Stimulated activated CD4-positive, alpha-beta T cell treated with anti-CD3 and anti-CD28 coated beads, Interleukin-15, amount 100 ng/mL, for 24 hours (primary cell): Measurements from ENCODE around the gene NTRK3.

Experiments
- DNase-seq: peaks from one replicate; pipeline ENCODE4 v3.0.0-alpha.2; 2020

Gene NTRK3

GRCh38 chr15:88020806-88021205 lies 235.7 kb downstream of the NTRK3 start:
- DNase-seq = no peak

DNA sequence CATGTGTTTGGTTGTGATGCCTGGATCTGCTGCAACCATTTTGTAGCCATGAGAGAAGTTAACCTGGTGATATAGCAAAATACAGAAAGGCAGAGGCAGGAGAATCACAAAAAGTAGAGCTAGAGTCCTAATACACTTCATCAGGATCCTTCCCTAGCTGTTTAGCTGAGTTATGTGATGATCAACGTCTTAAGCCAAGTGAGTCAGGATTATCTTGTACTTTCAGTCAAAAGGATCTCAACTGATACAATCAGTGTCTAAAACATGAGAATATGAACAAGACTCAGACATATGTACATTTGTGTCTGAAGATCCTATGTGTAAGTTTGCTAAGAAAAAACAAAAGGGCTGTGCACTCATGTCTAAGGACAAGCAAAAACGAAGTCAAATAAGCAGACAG lies 236.9 kb downstream of the NTRK3 start:
- no peak for DNase-seq

DNA sequence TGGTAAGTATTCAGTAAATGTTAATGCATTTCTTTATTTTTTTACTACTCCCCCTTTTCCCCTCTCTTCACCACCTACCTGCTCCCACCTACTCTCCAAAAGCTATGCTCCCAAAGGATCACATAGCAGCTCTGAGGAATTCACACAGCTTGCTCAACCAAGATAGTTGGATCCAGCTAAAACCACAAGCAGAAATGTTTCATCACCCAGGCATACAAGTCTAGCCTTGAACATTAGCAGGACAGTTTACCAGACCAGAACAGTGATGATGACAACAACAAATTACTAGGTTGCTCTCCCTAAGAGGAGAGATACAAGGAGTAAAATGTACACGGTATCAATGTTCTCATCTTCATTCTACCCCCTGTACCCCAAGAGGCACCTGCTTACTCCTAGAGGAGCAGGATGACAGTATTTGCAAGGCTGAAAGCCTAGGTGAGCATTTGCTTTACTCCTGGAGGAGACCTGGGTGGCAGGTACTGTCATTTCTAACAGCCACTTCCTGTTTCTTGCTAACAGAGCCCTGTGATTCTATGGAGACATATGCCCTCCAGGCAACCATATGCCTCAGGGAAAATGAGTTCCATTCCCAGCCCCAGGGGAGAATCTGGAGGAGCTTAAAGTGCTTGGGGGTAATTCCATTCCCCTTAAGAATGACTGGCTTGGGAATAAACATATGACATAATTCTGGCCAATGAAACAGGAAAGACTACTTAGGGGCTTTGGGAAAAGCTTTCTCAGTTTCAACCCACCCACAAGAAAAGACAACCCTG lies 237.5 kb downstream of the NTRK3 start:
- no peak for DNase-seq

GRCh38 chr15:88017753-88018152 lies 238.8 kb downstream of the NTRK3 start:
- DNase-seq = no peak

GRCh38 chr15:88016406-88016805 lies 240.1 kb downstream of the NTRK3 start:
- no peak for DNase-seq

GRCh38 chr15:88015228-88015860 lies 241.2 kb downstream of the NTRK3 start:
- no peak for DNase-seq

GRCh38 chr15:88014454-88015160 lies 241.9 kb downstream of the NTRK3 start:
- no peak for DNase-seq

- no peak for DNase-seq
Measured at GRCh38 chr15:88013111-88013510, 243.4 kb downstream of the NTRK3 start.

GRCh38 chr15:88012688-88013087 lies 243.9 kb downstream of the NTRK3 start:
- DNase-seq = no peak

GRCh38 chr15:88012233-88012632 lies 244.3 kb downstream of the NTRK3 start:
- no peak for DNase-seq

DNA sequence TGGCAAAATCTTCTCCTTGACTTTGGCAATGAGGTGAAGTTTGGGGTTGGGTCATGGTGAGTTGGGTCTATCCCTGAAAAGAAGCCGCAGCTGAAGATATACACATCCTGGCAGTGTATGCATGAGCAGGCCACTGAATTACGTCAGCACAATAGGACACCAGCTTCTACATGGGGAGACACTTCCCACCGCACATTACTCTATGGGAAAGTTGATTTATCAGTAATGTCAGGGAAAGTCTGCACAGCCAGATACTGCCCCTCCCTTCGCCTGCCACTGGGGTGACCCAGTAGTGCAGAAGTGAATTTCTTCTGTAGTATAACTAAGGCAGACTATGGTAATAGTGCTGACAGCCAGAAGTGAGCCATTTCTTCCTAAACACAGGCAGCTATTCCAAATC lies 245.0 kb downstream of the NTRK3 start:
- no peak for DNase-seq

DNA sequence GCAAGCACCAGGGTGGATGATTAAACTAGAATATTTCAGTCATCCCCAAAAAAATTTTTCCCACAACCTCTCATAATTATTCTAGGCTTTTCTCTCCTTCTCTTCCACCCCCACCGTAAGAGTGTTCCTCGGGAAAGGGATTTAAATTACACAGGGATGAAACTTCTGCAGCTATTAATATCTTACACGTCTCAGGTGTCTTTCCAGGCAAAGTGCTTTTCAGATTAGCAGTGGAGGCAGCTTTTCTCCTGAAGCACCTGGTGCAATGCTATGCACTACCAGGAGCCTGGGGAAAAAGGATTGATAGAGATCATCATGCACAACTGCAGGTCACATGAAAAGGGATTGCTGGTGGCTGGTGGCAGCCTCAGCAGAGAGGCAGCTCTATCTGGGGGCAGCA lies 250.4 kb downstream of the NTRK3 start:
- DNase-seq = no peak

DNA sequence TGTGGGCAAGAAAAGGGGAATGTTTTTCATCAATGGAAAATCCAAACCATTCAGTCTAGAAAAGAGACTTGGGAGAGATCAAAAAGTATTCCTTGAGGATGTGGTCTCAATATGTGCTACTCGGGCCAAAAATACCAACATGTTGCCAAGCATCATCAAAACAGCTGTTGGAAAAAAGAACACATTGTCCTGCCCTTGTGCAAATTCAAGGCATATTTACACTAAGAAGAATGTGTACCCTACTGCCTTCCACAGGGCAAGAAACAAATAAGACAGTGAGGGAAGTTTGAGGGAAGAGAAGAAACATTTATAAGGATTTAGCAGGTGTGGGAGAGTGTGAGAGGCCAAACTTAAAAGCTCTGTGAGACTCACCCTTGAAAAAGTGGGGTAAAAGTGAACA lies 252.1 kb downstream of the NTRK3 start:
- DNase-seq = no peak

DNA sequence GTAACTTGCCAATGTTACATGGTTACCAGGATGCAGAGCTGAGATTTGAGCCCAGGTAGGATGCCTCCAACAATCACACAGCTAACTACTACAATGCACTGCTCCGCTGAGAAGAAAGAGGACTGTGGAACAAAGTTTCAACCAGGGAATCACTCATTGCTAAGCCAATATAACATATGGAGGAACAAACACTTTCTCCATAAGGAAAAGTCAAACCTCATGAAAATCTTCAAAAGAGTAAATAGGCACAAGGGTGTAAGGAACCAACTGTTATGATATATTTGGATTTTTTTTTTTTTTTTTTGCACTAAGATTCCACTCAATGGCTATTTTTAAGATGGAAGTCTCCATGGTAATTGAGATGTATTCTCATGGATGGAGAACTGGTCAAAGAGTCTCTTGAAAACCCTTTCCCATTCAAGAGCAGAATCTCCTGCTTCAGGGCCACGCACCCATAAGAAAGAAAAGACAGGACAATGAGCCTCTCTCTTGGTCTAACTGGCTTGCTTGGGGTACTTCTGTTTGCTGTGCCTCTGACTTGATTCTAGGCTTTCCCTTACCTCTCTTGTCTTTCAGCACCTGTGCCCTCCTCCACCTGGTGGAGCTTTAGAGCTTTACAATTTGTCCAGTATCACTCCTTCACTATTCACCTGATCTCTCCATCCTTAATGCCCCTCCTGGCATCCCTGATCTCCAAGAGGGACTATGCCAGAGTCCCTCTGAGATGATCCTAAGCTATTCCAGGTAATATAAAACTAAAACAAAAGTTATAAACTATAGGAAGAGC lies 252.8 kb downstream of the NTRK3 start:
- DNase-seq = no peak

DNA sequence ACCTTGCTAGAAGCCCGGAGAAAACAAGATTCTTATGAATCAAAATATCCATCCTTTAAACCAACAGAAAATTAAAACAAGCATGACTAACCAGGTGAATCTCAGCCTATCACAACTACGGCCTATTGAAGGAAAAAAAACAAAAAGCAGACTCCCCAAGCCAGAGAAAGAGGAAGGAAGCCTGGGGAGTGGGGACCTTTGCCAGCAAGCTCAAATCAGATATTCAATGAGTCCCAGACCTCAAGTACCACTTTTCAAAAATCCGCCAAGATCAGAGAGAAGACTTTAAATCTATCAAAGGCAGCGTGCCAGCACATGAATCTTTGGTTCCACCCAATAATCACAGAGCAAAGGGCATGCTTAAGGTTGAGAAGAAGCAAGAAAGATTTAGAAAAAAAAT lies 253.8 kb downstream of the NTRK3 start:
- DNase-seq = no peak

GRCh38 chr15:87998630-87999029 lies 257.9 kb downstream of the NTRK3 start:
- DNase-seq = no peak

- DNase-seq = no peak
Measured at GRCh38 chr15:87986776-87987175, 269.8 kb downstream of the NTRK3 start.

- DNase-seq = no peak
Measured at GRCh38 chr15:87985451-87985850, 271.1 kb downstream of the NTRK3 start.

GRCh38 chr15:87981969-87982368 lies 274.6 kb downstream of the NTRK3 start:
- no peak for DNase-seq

- DNase-seq = no peak
Measured at GRCh38 chr15:87977907-87978306, 278.6 kb downstream of the NTRK3 start.

DNA sequence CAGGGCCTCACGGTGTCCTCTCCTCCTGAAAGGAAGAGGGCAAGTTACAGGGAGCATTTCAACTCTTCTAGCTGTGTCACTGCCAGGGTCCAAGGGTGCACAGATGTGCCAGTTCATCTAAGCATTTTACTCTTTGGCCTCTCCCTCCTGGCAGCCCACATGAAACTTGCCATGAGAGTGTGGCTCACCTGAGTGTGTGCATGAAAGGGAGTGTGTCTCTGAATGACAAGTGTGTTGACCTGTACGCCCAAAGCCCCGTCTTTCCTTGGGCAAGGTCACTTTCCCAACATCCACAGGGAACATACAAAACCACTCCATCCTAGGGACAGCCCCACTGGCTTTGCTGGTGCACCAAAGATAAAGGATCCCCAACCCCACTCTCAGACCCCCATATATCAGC lies 280.0 kb downstream of the NTRK3 start:
- DNase-seq = no peak

- no peak for DNase-seq
Measured at GRCh38 chr15:87973501-87974215, 282.9 kb downstream of the NTRK3 start.

DNA sequence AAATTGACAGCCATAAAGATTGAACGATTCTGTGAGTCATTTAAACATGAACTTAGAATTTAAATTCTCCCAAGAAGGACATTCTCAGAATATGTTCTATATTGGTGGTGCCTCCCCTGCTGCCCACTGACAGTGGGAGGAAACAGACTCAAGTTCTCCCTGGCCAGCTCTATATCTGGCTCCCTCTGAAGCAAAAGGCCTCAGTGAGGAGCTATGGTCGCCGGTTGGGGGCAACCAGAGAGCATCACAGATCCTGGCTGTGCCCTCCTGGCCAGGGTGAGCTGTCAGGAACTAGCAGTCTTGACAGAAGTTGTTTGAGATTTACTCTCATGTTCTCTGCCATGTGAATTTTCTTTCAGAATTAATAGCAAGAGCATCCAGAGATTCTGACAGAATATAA lies 285.5 kb downstream of the NTRK3 start:
- no peak for DNase-seq
